ENCODE data around the gene ATP4B. TPM values are rescaled to one million over a fixed set of nuclear protein-coding genes. Genes with fewer than 3 reads are reported as not detected.

Gene ATP4B
- total and polyA plus RNA-seq, 7 donors = 0.04 TPM; not detected in 6

DNA sequence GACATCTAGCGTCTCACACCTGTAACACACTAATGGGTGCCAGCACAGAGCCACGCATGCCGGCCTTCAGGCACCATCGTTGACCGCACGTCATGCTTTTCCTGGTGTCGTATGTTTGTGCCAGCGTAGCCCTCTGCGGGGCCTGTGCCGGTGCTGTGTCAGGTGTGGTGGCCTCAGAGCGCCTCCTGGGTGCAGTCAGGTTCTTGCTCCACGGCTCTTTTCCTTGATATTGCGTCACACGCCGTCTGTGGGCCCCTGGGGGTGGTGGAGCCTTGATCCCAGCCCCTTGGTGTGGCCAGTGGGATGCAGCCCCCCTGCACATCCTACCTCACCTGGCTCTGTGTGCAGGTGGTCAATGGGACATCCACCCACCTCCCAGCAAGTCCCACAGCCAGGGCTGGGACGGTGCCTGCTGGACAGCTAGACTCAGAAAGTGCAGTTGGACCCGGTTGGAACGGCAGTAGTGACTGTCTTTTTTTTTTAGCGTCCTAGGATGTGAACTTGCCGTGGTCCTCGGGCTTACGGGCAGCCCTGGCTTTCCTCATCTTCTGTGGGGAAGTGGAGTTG, 48.9 kb downstream of the ATP4B start:
- no peak overlapping the region for H3K4me3 ChIP-seq
- WGBS, 3 donors = 91 to 95% (median 93%) methylated on average over 22 of the region's 22 CpGs
- H3K27me3 ChIP-seq (ENCODE audit: insufficient read depth in 3 of 3, low read length in 2 of 3) = no peaks in the 10 kb centered on the region
- no peak overlapping the region for H3K27ac ChIP-seq
- H3K36me3 ChIP-seq (ENCODE audit: insufficient read depth in 1 of 2, low read depth in 1 of 2) = peaks cover 0 to 12% of the 10 kb centered on the region in 2 donors
- no peak for ATAC-seq
- DNase-seq = no peak
- TF ChIP-seq, protein P1, sequence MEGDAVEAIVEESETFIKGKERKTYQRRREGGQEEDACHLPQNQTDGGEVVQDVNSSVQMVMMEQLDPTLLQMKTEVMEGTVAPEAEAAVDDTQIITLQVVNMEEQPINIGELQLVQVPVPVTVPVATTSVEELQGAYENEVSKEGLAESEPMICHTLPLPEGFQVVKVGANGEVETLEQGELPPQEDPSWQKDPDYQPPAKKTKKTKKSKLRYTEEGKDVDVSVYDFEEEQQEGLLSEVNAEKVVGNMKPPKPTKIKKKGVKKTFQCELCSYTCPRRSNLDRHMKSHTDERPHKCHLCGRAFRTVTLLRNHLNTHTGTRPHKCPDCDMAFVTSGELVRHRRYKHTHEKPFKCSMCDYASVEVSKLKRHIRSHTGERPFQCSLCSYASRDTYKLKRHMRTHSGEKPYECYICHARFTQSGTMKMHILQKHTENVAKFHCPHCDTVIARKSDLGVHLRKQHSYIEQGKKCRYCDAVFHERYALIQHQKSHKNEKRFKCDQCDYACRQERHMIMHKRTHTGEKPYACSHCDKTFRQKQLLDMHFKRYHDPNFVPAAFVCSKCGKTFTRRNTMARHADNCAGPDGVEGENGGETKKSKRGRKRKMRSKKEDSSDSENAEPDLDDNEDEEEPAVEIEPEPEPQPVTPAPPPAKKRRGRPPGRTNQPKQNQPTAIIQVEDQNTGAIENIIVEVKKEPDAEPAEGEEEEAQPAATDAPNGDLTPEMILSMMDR (IDR thresholded peaks at IDR 0.05) = no peak
- no peaks in the 10 kb centered on the region for H3K9me3 ChIP-seq
- intact Hi-C loops (cut with DNase I) = no loop called here
- H3K4me1 ChIP-seq = peaks cover 5% of the 10 kb centered on the region

DNA sequence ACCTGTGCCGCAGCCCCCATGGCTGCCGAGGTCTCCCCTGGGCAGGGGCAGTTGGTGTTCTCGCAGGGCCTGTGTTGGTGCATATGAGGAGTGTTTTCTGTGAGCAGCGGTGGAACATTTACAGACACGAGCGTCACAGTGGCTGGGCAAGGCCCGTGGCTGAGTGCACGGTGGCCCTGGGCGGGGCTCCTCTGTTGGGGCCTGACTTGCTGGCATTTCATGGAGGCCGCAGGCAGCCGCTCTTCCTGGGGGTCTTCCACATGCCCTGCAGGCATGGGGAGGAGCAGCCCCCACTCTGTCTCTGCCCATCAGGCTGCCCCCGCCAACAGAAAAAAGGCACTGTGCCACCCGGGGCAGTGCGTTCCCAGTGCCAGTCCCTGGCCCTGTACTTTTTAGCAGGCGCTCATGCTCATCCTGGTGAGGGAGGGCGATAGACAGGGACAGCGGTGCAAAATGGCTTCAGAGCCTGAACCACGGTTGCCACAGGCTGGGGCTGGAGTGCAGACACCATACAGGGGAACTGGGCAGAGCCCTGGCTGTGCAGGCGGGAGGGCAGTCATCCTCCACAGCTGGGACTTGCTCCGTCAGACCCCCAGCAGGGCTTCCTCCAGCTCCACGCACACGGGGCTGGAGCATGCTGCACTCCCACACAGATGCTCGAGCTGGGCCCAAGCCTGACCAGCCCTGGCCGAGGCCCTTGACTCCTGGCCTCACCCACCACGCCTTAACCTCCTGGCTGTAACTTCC, 49.9 kb downstream of the ATP4B start:
- H3K4me3 ChIP-seq = no peak overlapping the region
- 88 to 92% (median 90%) methylated on average over 25 of the region's 25 CpGs for WGBS, 3 donors
- intact Hi-C loops (cut with DNase I) = no loop called here
- TF ChIP-seq, protein P1 (IDR thresholded peaks at IDR 0.05) = no peak
- ATAC-seq = peak in 1 of 4 donors; percentile 21
- peaks cover 0 to 12% of the 10 kb centered on the region in 2 donors for H3K36me3 ChIP-seq (ENCODE audit: insufficient read depth in 1 of 2, low read depth in 1 of 2)
- no peaks in the 10 kb centered on the region for H3K9me3 ChIP-seq
- peaks cover 5% of the 10 kb centered on the region for H3K4me1 ChIP-seq
- DNase-seq = no peak
- H3K27ac ChIP-seq = peak overlapping the region; percentile 50
- no peaks in the 10 kb centered on the region for H3K27me3 ChIP-seq (ENCODE audit: insufficient read depth in 3 of 3, low read length in 2 of 3)

DNA sequence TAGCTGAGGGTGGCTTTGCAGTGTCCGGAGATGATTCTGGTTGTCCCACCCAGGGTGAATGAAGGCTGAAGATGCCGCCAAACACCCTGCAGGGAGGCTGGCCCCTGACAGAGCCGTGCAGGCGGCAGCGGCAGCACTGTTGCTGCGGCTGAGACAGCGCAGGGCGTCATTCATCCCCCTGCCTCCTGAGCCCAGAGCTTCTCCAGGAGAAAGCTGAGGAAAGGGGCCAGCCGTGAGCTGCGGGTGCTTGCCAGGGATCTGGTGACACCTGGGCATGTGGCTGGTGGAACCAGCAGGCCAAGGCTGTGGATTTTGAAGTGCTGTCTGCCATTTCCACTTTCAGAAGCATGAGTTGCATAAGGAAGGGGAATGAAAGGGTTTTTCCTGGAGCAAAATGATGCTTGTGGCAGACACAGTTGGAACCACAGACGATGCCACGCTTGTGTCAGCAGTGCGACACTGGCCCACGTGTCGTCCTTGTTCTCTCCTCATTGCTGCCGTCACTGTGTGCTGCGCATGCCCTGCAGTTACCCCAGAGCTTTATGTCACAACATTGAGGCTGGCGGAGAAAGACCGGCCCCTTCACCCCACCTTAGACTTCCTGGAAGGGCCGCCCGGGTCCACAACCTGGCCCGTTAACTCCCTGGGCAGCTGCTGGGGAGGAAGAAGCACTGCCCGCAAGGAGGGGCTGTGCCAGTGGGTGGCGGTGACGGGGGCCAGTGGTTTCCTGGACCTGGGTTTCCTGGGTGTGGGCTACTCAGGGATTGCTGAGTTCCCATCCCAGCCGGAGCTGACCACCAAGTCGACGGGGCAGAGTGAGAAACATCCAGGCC, 50.7 kb downstream of the ATP4B start:
- DNase-seq (no peak), ATAC-seq (peak; percentile 57 to 75 (median 64))
- H3K27me3 ChIP-seq (ENCODE audit: insufficient read depth in 3 of 3, low read length in 2 of 3) = no peaks in the 10 kb centered on the region
- H3K4me1 ChIP-seq = peaks cover 5% of the 10 kb centered on the region
- intact Hi-C loops (cut with DNase I) = no loop called here
- 76 to 81% (median 77%) methylated on average over 28 of the region's 28 CpGs for WGBS, 3 donors
- TF ChIP-seq, protein P1 (IDR thresholded peaks at IDR 0.05) = no peak
- H3K9me3 ChIP-seq = no peaks in the 10 kb centered on the region
- peaks cover 0 to 12% of the 10 kb centered on the region in 2 donors for H3K36me3 ChIP-seq (ENCODE audit: insufficient read depth in 1 of 2, low read depth in 1 of 2)
- no peak overlapping the region for H3K4me3 ChIP-seq
- H3K27ac ChIP-seq = peak overlapping the region; percentile 50

DNA sequence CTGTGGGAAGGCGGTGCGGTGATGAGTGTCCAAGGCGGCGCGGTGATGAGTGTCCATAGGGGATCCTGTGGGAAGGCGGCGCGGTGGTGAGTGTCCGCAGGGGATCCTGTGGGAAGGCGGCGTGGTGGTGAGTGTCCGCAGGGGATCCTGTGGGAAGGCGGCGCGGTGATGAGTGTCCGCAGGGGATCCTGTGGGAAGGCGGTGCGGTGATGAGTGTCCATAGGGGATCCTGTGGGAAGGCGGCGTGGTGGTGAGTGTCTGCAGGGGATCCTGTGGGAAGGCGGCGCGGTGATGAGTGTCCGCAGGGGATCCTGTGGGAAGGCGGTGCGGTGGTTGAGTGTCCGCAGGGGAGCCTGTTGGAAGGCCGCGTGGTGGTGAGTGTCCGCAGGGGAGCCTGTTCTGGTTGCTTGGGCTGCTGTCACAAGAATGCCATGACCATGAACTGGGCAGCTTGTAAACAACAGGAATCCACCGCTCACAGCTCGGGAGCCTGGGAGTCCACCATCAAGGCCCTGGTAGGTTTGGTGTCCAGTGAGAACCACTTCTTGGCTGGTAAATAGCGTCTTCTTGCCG, 52.0 kb downstream of the ATP4B start:
- H3K27me3 ChIP-seq (ENCODE audit: insufficient read depth in 3 of 3, low read length in 2 of 3) = no peaks in the 10 kb centered on the region
- DNase-seq (no peak), ATAC-seq (no peak)
- H3K27ac ChIP-seq = no peak overlapping the region
- no peak overlapping the region for H3K4me3 ChIP-seq
- intact Hi-C loops (cut with DNase I) = no loop called here
- peaks cover 0 to 4% of the 10 kb centered on the region in 2 donors for H3K36me3 ChIP-seq (ENCODE audit: insufficient read depth in 1 of 2, low read depth in 1 of 2)
- no peaks in the 10 kb centered on the region for H3K9me3 ChIP-seq
- H3K4me1 ChIP-seq = peaks cover 5% of the 10 kb centered on the region
- TF ChIP-seq, protein P1 (IDR thresholded peaks at IDR 0.05) = no peak
- 96 to 97% (median 97%) methylated on average over 34 of the region's 34 CpGs for WGBS, 3 donors
